Measurements from ENCODE around the gene MFNG.
A peak's percentile ranks its signal among the peaks of the same experiment; 100 is the strongest.

Gene MFNG

DNA sequence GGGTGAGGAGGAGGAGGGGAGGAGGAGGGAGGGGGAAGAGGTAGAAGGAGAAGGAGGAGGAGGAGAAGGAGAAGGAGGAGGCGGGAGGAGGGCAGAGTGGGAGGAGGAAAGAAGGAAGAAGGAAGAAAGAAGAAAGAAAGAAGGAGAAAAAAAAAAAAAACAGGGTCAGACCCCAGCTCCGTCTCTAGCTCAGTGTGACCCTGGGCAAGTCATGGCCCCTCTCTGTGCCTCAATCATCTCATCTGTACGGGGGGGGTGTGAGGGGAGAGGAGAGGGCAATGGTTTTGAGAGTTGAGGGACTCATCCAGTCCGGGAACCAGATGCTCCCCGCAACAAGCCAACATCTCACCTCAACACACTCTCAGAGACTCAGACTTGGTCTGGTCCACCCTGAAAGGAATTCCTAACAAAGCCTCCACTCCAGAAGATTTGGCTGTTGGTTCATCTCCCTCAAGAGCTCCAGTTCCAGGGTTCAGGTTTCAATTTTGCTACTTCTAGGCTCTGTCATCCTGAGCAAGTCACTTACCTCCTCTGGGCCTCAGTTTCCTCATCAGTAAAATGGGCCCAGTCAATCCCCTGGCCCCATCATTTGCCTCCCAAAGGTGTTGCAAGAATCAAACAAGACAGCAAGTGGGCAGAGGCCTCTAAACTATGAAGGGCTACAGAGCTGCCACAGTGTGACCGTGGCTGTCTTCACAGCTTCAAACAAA lies 25.4 kb upstream of the MFNG start:
- no peak for DNase-seq

DNA sequence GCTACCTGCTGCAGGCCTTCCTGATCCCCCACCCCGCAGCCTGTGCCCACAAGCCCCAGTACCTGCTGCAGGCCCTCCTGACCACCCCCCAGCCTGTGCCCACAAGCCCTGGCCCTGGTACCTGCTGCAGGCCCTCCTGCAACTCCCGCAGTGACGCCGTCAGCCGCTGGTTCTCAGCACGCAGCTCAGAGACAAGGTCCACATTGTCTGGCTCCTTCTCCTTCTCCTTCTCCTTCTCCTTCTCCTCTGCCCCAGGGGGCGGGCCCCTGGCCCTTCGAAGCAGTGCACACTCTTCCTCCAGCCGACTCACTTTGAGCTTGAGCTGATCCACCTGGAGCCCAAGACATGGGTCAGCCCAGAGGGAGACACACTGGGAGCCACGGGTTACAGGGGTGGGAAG lies 23.9 kb upstream of the MFNG start:
- no peak for DNase-seq

DNA sequence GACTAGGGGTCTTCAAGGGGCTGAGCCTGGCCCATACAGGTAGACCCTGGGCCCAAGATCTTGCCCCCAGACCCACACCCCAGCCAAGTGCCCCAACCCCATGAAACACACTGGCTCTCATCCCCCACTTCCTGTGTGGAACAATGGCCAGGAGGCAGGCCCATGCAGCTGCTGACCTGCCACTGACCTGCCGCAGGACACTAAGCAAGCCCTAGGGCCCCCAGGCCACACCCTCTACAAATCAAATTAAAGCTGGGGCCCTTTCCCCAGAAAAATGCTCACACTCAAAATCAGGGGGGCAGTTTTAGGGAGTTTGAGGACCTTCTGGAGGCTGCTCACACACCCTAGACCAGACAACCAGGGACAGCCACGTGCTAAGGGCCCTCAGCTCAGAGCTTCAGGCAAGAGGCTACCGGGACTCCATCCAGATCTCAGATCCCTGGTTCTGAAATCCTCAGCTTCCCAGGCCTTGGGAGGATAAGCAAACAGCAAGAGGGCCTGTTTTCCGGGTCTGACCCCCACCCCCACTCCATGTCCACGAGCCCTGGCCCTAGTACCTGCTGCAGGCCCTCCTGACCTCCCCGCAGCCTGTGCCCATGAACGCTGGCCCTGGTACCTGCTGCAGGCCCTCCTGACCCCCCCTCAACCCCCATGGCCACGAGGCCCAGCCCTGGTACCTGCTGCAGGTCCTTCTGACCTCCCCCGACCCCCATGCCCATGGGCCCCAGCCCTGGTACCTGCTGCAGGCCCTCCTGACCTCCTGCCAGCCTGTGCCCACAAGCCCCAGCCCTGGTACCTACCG lies 23.1 kb upstream of the MFNG start:
- DNase-seq: no peak

DNA sequence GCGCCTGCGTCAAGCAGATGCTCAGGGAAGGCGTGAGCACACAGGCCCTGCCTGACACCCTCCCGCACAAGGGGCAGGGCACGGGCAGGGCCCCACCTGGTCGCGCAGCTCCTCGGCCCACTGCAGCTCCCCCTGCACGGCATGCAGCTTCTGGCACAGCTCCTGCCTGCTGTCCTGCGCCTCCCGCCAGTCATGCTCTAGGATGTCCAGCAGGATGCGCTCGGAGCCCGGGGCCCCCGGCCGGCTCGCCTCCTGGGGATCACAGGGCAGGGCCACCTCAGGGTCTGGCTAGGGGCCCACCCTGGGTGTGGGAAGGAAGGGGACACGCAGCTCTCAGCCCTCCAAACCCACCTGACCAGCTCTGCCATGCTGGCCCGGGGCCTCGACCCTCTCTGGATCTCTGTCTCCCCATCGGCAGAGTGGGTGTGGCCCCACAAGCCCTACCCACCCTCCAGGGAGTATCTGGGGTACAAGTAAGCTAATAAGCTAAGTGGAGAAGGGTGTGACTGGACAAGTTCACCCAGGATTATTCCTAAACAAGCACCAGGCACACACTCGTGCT lies 22.3 kb upstream of the MFNG start:
- no peak for DNase-seq

DNA sequence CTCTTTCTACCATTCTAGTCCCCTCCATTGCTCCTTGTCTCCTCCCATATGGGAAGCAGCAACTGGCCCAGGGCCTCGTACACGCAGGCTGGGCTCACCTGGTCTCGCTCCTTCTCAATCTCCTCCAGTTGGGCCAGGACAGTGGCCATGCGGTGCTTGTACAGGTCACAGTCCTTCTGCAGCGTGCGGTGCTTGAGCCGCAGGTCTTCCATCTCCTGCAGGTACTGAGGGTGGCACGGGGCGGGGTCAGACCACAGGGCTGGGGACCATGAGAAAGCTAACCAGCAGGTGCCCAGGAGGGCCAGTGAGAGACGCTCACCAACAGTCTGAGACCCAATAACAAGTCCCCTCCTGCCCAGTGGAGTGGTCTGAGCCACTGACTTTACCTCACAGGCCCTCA lies 21.5 kb upstream of the MFNG start:
- DNase-seq: no peak

DNA sequence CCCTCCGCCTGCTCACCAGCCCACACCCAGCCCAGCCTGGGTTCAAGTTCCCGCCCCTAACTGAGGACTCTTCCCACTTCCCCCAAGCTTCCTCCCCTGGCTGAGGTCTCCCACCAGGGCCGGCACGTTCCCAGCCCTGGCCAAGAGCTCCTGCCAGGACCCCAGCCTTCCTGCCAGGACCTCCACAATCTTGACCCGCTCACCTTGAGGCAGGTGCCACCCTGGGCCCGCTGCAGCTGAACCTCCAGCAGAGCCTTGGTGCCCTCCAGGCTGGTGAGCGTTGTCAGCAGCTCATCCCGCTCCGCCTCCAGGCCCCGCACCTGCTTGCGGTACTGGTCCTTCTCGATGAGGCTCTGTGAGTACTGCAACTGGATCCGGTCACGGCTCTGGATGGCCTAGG lies 19.8 kb upstream of the MFNG start:
- no peak for DNase-seq

DNA sequence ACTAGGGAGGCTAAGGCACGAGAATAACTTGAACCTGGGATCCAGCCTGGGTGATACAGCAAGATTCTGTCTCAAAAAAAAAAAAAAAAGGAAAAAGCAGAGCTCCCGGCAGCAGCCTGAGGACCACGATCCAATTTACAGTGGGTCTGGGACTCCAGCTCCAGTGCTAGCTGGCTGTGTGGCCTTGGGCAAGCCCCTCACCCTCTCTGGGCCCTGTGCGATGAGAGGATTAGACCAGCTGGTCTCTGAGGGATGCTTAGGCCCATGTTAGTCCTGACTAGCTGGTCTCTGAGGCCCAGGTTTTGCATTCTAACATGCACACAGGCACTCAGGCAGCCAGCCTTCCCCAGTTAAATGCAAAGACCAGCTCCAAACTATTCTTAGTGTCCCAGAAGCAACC lies 19.4 kb upstream of the MFNG start:
- DNase-seq: no peak

DNA sequence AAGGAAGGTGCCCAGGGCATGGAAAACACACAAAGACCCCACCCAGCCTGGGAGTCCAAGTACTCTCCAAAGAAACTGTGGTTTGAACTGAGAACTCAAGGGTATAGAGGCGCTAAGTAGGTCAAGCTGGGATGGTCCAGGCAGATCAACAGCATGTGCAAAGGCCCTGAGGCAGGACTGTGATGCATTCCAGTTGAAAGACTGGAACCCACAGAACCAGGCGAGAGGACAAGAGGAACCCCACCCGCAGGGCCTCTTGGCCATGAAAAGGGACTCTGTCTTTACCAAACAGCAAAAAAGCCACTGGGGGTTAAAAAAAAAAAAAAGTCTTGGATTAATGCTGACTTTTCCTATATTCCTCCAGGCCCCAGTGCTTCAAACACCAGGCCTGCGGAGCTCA lies 18.8 kb upstream of the MFNG start:
- no peak for DNase-seq

DNA sequence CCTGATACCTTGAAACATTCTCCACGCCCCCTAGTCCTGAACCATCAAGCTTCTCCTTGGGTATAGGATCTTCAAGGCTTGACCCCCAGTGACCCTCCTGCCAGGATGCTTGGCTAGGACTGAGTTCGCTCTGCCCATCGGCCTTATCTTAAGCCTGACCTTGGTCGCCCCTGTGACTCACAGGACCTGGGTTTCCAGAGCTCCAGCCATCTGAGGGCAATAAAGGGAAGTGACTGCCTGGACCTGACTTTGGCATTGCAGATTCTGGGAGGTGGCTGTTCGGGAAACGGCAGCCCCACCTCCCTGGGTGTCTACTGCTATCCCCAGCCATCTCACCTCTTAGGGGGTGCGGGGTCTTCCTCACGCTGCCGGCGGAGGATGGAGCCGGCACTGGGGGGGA lies 17.7 kb upstream of the MFNG start:
- DNase-seq: no peak

DNA sequence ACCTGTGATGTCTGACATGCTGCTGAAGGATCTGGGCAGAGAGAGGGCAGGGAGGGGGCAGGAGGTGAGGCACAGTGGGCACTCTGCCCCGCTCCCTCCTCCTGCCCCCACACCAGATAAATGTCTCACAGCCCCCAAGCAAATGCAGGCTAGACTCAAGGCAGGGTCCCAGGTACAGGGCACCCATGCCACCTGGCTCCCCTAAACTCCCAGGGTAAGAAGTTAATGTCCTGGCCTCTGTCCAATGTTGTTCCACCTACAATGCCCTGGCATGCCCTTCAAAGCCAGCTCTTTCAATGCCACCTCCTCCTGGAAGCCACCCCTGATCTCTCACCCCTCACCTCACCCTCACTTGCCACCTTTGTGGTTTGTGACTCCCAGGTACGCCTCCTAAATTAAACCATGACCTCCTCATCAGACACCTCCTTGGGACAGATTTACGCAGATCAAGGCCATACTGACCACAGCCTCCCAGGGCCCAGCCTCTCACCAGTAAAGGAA lies 17.0 kb upstream of the MFNG start:
- no peak for DNase-seq

DNA sequence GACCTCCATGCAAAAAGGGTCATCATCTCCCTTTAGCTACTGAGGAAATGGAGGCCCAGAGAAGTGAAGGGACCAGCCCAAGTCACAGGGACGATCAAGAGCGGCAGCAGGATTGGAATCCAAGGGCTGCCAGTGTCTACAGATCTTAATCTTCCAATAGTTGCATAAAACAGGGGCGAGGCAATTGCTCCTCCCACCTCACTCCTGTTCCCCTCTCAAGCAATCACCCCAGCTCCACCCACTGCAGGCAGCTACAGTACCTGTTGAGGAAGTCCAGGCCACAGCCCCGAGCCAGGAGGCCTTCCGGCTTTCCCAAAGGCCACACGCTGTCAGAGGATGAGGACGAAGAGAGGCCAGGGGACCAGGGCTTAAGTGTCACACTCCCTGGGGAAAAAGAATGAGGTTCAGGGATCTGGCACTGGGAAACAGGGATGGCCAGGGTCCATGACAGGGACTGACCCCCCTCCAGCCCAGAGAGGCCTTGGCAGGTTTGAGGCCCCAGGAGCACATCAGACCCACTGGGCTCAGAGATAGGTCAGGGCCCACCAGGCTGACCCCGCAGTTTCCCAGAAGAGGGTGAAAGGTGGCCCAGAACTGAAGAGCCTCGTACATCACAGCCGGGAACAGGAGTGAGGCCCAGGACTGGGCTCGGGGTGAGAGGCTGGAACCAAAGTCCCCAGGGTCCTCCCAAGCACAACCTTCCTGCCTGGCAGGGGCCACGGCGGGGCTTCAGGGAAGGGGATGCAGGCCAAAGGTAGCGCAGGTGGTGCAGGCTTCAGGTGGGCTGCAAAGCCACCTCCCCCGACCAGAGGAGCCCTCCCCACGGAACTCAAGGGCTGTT lies 16.4 kb upstream of the MFNG start:
- no peak for DNase-seq

DNA sequence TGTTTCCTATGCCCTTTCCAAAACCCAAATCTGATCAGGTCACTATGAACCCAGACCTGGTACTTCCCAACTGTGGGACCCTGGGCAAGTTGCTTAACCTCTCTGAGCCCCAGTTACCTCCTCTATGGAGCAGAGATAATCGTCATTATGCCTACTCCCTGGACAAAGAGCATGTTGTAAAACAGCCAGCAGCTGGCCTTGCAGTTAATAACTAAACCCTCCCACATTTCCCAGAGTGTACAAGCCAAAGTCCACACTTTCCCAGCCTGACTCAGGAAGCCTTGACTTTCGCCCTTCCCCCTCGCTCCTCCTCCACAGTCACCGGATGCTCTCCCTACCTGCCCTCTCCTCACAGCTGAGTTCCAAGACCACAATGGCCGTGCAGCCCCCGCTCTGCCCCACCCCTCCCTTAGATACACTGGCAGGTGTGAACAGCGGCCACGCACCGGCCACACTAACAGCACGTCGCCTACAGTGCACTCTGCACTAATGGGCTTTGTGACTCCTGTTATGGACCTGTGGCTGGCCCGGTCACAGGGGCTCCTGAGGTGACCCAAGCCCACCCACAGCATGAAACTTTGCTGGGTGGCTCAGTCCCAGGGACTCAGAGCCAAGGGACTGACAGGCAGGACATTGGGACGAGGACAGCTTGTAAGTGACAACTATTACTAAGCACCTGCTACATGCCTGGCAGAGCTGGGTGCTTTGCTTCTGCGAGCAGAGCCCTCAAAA lies 15.6 kb upstream of the MFNG start:
- no peak for DNase-seq

DNA sequence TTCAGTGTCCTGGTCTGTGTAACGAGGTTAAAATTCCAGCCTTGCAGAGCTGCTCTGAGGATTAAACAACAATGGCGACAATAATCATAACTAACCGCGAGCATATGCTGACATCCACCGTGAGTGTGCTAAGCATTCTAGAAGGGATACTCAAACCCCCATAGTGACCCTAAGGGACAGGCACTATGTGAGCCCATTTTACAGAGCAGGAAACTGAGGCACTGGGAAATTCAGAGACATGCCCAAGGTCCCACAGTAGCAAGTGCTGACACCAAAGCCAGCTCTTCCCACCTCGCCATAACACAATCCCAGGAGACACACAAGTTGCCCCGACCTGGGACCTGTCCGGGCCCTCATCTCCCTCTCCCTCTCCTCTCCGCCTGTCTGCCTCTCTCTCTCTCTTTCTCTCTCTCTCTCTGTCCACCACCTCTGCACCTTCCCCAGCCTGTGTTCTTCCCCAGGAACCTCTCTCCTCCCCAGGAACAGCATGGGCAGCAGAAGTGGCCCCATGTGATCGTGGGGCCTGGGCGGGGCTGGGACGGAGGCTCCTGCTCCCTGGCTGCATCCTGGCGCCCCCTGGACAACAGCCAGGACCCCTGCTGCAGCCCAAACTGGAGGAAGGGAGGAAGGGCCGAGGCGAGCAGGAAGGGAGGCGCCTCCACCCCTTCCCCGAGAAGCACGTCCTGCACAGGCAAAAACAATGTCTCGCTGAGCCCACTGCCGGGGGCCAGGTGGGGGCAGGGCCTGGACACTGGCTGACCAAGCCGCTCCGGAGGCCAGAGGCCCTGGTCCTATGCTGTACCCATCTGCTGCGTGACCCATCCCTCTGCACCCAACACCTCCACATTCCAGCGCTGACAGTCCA lies 14.8 kb upstream of the MFNG start:
- no peak for DNase-seq

DNA sequence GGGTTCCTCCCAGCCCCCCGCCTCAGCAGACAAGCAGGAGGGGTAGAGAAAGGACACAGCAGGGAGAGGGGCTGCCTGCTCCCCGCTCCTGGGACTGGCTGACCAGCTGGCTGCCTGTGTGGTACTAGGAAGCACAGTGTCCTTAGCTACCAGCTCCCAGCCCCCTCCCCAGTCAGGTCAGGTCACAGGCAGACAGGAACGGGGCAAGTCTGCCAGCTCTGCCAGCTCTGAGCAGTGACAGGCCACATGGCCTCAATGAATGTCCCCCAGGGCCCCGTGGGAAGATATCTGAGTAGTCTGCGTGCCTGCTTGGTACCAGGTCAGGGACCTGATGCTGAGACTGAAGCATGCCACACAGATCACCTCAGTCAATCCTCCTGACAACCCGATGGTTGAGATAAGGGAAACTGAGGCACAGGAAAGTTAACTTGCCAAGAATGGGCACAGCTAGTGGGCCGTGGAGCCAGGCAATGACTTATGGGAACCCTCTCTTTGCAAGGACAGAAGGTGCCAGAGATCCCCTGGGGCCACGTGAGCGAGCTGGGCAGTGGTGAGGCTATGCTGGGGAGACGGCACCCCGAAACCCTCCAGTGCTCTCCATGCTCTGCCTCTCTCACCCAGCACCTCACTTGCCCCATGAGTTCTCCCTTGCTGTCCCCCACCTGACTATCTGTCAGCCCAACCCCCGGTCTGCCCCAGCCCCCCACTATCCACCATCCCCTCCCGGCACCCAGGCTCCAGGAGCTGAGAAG lies 13.8 kb upstream of the MFNG start:
- no peak for DNase-seq

DNA sequence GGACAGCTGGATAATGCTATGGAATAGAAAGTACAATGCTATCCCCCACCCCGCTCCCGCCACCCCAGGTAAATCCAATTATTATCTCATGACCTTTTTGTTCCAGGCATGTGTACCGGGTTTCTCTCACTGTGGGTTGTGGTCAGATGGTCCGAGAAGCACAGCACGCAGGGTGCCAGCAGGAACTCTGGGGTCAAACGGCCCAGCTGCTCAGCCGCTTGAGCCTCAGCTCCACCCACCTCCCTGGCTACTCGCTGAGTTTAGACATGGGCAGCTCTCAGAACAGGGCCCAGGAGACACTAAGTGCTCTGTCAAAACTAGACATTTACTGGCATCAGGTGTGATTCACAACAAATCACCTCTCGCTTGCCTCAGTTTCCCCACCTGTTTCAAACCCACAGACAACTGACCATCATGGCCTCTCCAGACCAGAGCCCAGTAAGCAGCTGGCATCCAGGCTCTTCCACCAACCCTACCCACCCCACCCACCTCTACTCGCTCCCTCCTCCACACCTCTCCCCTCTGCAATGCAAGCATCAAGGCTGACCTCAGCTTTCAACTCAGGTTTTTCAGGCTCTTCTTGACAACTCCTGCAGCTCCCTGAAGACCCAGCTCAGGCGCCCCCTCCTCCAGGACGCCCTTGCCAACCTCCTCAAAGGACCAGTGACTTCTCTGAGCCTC lies 13.0 kb upstream of the MFNG start:
- DNase-seq: no peak

DNA sequence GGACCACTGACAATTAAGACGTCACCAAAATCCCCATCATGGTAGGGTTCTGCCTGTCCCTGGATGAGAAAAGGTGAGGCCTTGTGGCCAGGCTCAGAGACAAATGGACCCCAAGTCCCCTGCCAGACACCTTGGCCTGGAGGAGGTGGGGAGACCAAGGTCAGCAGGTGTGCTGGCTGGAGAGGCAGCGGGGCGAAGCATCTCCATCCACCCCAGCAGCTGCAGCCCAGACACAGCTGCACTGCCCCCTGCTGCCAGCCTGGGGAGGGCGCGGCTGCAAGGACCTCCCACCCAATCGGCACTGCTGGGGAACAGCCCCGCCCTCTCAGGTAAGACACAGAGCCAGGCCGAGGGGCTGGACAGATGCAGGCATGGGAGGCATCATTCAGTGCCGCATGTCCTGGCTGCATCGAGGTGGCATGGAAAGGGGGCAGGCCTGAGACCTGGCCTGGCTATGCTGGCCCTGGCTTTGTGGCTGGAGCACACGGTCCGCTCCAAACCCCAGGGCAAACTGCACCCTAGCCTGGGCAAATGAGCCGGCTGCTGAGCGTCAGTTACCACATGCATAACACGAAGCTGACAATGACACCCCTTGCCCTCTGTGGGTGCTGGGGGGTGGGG lies 12.2 kb upstream of the MFNG start:
- DNase-seq: peak; percentile 77

DNA sequence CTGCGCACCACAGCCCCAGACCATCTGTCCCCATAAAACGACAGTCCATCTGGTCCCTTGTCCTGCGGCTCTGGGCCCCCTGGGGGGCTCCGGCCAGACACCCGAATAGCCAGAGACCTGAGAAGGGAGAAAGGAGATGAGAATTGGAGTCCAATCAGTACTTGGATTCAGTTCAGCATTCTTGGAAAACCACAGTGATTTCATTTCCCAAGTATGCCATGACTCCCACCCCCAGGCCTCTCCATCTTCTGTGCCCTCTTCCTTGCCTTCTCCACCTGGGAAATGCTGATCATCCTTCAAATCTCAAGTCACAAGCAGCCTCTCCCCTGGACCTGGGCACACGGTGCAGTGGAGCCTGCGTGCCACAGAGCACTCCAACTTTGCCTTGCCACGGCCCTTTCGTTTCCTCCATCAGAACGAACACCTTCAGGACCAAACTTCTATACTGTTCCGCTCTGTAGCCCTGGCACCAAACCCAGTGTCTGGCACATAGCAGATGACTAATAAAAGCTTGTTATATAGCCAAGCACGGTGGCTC lies 10.9 kb upstream of the MFNG start:
- DNase-seq: no peak

DNA sequence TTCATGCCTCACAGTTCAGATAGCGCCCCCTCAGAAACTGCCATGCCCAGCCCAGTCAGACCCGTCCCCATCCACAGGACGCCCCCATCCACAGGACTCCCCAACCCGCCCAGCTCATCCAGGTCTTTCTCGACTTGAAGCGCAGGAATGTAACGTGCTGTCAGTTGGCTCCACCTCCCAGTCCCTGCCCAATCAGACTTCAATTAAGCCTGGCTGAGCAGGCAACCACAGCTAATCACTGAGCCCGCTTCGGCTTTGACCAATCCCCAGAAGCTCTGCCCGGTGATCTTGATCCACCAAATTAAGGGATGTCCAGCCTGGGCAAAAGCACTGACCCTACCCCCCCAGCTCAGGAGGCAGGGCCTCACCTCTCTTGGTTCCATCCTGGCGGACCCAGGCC lies 10.5 kb upstream of the MFNG start:
- no peak for DNase-seq

DNA sequence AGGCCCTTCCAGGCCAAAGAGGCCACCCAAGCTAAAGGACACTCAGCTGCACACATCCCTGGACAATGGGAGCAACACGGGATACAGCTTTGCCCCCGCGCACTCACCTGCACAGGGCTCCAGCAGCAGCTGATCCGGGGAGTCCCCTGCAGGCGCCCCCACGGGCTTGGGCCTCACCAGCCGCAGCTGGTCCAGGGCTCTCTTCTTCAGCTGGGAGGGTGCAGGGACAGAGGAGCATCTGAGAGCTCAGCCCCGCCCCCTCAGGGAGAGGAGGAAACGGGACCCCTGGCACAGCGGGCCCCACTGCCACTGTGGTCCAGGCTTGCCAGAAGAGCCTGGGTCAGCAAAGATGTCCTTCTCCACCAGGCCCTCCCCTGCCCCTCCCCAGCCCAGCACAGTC lies 7.8 kb upstream of the MFNG start:
- no peak for DNase-seq
